Glutamatergic neuron (in vitro differentiated cells): ENCODE data around the gene MAST2. TPM values are rescaled to one million over a fixed set of nuclear protein-coding genes. Genes with fewer than 3 reads are reported as not detected.

ENCODE experiments used
- DNase-seq: peaks from one replicate; pipeline ENCODE4 v3.0.0; 2022
- H3K27ac Mint-ChIP-seq: one replicate; pipeline ENCODE4 v1.8.0; 2020; ENCODE audit warnings: mild to moderate bottlenecking, mixed read lengths, inconsistent platforms; ENCODE audit not compliant: unreplicated experiment
- H3K27me3 Mint-ChIP-seq: one replicate; pipeline ENCODE4 v1.8.0; 2020; ENCODE audit warnings: mild to moderate bottlenecking, moderate library complexity, mixed read lengths, inconsistent platforms; ENCODE audit not compliant: unreplicated experiment
- H3K36me3 Mint-ChIP-seq: one replicate; pipeline ENCODE4 v1.8.0; 2020; ENCODE audit warnings: mild to moderate bottlenecking, mixed read lengths, inconsistent platforms; ENCODE audit not compliant: unreplicated experiment
- H3K4me1 Mint-ChIP-seq: one replicate; pipeline ENCODE4 v1.8.0; 2020; ENCODE audit warnings: mild to moderate bottlenecking, low read depth, mixed read lengths, inconsistent platforms; ENCODE audit not compliant: unreplicated experiment
- H3K4me3 Mint-ChIP-seq: one replicate; pipeline ENCODE4 v1.8.0; 2020; ENCODE audit warnings: mild to moderate bottlenecking, mixed read lengths, inconsistent platforms; ENCODE audit not compliant: unreplicated experiment
- H3K9me3 Mint-ChIP-seq: one replicate; pipeline ENCODE4 v1.8.0; 2020; ENCODE audit warnings: mild to moderate bottlenecking, moderate library complexity, mixed read lengths, inconsistent platforms; ENCODE audit not compliant: unreplicated experiment
- CTCF ChIP-seq: fragments of 200-600 bp; sonication (generic); IDR thresholded peaks from one replicate; pipeline ENCODE4 v1.5.0; 2021; ENCODE audit not compliant: partially characterized antibody, unreplicated experiment
- total RNA-seq: library from RNA; stranded (reverse); fragmentation: NEBNext Ultra II Directional; extraction: Animal tissue kit (Norgen Biotek cat#: 25700); gene quantifications from one replicate; pipeline ENCODE4 v1.2.1, GENCODE V29; 2021; ENCODE audit not compliant: unreplicated experiment

Gene MAST2
- total RNA-seq, 1 donor from 2014 or later, result 95.1 TPM

DNA sequence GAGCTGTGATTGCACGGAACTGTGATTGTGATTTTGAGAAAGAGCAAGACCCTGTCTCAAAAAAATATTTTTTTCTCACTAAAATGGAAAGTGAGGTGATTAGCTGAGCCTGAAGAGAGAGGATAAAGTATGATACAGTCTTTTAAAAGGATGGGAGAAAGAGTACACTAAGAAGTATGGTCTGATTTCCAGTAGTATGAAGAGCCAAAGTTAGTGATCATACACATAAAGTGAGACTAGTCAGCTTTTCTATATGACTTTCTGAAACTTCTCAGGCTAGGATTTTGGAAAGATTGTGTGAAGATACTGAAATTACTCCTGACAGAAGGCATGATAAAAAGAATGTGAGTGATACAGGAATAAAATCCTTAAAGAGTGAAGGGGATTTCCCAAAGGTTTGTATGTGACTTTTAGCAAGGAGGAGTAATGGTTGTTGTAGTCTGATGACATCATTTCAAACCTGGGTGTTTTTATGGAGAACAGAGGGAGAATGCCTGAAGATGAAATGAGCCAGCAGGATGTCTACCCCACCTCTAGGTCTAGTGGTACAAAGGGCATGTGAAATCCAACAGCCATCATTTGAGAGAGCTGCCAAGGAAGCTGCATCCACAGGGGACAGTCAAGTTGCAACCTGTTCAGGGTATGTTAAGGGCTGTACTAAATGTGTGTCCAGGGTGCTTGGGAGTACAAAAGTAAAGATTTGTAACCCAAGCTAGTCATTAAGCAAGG, 171.3 kb downstream of the MAST2 start:
- H3K4me1 Mint-ChIP-seq, result no peaks in the 10 kb centered on the region
- H3K4me3 Mint-ChIP-seq, result no peak overlapping the region
- no peak for TF ChIP-seq CTCF
- H3K9me3 Mint-ChIP-seq, result no peaks in the 10 kb centered on the region
- H3K27ac Mint-ChIP-seq, result no peak overlapping the region
- DNase-seq, result no peak
- no peaks in the 10 kb centered on the region for H3K36me3 Mint-ChIP-seq
- no peaks in the 10 kb centered on the region for H3K27me3 Mint-ChIP-seq

- DNase-seq, result no peak
- TF ChIP-seq CTCF, result no peak
- H3K9me3 Mint-ChIP-seq, result no peaks in the 10 kb centered on the region
- H3K36me3 Mint-ChIP-seq, result no peaks in the 10 kb centered on the region
- H3K27me3 Mint-ChIP-seq, result no peaks in the 10 kb centered on the region
- no peak overlapping the region for H3K4me3 Mint-ChIP-seq
- no peak overlapping the region for H3K27ac Mint-ChIP-seq
- H3K4me1 Mint-ChIP-seq, result no peaks in the 10 kb centered on the region
Measured at GRCh38 chr1:45976623-45977022, 173.2 kb downstream of the MAST2 start.

- DNase-seq, result no peak
- Mint-ChIP-seq H3K4me1 (no peaks in the 10 kb centered on the region), H3K27ac (no peak overlapping the region), H3K4me3 (no peak overlapping the region), H3K9me3 (peaks cover 3% of the 10 kb centered on the region), H3K36me3 (no peaks in the 10 kb centered on the region), H3K27me3 (no peaks in the 10 kb centered on the region)
- no peak for TF ChIP-seq CTCF
Measured at GRCh38 chr1:45979074-45979777, 175.8 kb downstream of the MAST2 start.

DNA sequence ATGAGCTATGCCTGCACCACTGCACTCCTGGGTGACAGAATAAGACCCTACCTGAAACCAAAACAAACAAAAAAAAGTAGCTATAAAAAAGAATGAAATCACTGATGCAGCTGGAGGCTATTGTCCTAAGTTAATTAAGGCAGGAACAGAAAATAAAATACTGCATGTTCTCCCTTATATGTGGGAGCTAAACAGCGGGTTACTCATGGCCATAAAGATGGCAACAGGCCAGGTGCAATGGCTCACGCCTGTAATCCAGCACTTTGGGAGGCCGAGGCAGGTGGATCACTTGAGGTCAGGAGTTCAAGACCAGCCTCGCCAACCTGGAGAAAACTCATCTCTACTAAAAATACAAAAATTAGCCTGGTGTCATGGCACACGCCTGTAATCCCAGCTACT, 176.4 kb downstream of the MAST2 start:
- Mint-ChIP-seq H3K4me3 (no peak overlapping the region), H3K27me3 (no peaks in the 10 kb centered on the region), H3K27ac (no peak overlapping the region), H3K4me1 (no peaks in the 10 kb centered on the region), H3K36me3 (no peaks in the 10 kb centered on the region), H3K9me3 (peaks cover 3% of the 10 kb centered on the region)
- DNase-seq, result no peak
- TF ChIP-seq CTCF, result no peak

- Mint-ChIP-seq H3K27me3 (no peaks in the 10 kb centered on the region), H3K36me3 (no peaks in the 10 kb centered on the region), H3K27ac (no peak overlapping the region), H3K4me1 (no peaks in the 10 kb centered on the region), H3K9me3 (peaks cover 3% of the 10 kb centered on the region), H3K4me3 (no peak overlapping the region)
- no peak for TF ChIP-seq CTCF
- no peak for DNase-seq
Measured at GRCh38 chr1:45982359-45982758, 178.9 kb downstream of the MAST2 start.
